Neuronal stem cell (in vitro differentiated cells): ENCODE measurements around the gene ADPRHL1.
"Not testable (repeated sequence)": the region's sequence is repeated elsewhere in the genome, so short reads cannot be mapped to it uniquely, and the experiment has no call there.

Source experiments
- DNase-seq: peaks from one replicate; pipeline ENCODE4 v3.0.0-alpha.2; 2013; ENCODE audit warnings: low spot score
- H2AFZ ChIP-seq: one replicate; pipeline ENCODE4 v1.6.1; 2013; ENCODE audit warnings: mild to moderate bottlenecking, low read length, inconsistent platforms
- H2AK5ac ChIP-seq: 2 replicates; pipeline ENCODE4 v1.6.1; 2013; ENCODE audit warnings: low read depth, mild to moderate bottlenecking, inconsistent platforms, low read length, moderate library complexity, mixed read lengths
- H2BK120ac ChIP-seq: 2 replicates; pipeline ENCODE4 v1.6.1; 2013; ENCODE audit warnings: low read depth, mild to moderate bottlenecking, inconsistent platforms, low read length, moderate library complexity, mixed read lengths
- H2BK12ac ChIP-seq: one replicate; pipeline ENCODE4 v1.6.1; 2013; ENCODE audit warnings: low read length, inconsistent platforms
- H2BK15ac ChIP-seq: 2 replicates; pipeline ENCODE4 v1.6.1; 2013; ENCODE audit warnings: mild to moderate bottlenecking, low read length, inconsistent platforms, mixed read lengths
- H2BK5ac ChIP-seq: one replicate; pipeline ENCODE4 v1.6.1; 2013; ENCODE audit warnings: inconsistent platforms, mild to moderate bottlenecking, low read length, moderate library complexity
- H3K14ac ChIP-seq: one replicate; pipeline ENCODE4 v1.6.1; 2013; ENCODE audit warnings: low read length, inconsistent platforms
- H3K18ac ChIP-seq: 2 replicates; pipeline ENCODE4 v1.6.1; 2013; ENCODE audit warnings: low read length, inconsistent platforms
- H3K23ac ChIP-seq: 2 replicates; pipeline ENCODE4 v1.6.1; 2013; ENCODE audit warnings: low read depth, mild to moderate bottlenecking, mixed read lengths, low read length, inconsistent platforms; ENCODE audit not compliant: poor library complexity
- H3K27ac ChIP-seq: replicated peaks from 3 replicates; pipeline ENCODE4 v1.5.1; 2013; ENCODE audit warnings: low read length, inconsistent platforms
- H3K27me3 ChIP-seq, 3 experiments: 2 replicates each; pipeline ENCODE4 v1.6.1; 2013; ENCODE audit warnings: low read length in 3 of 3, mild to moderate bottlenecking in 2 of 3, inconsistent platforms in 1 of 3, low read depth in 1 of 3, mixed read lengths in 1 of 3, moderate library complexity in 1 of 3; ENCODE audit not compliant: control insufficient read depth in 3 of 3, insufficient read depth in 3 of 3
- H3K36me3 ChIP-seq, 2 donors: replicated peaks in 1 of 2; 2 replicates each; pipeline ENCODE4 v1.6.1; 2013; ENCODE audit warnings: low read length in 2 of 2; ENCODE audit not compliant: control insufficient read depth in 2 of 2, insufficient read depth in 2 of 2
- H3K4ac ChIP-seq: 2 replicates; pipeline ENCODE4 v1.6.1; 2013; ENCODE audit warnings: inconsistent platforms, mild to moderate bottlenecking, low read length, moderate library complexity
- H3K4me1 ChIP-seq, 2 donors: 1 replicate in 1 of 2; 2 replicates in 1 of 2; pipeline ENCODE4 v1.6.1; 2013; ENCODE audit warnings: low read length in 2 of 2, low read depth in 1 of 2; ENCODE audit not compliant: control insufficient read depth in 2 of 2, insufficient read depth in 1 of 2
- H3K4me2 ChIP-seq: one replicate; pipeline ENCODE4 v1.6.1; 2013; ENCODE audit warnings: mild to moderate bottlenecking, low read length, inconsistent platforms; ENCODE audit not compliant: insufficient read depth, poor library complexity, severe bottlenecking
- H3K4me3 ChIP-seq, 2 donors: 2 replicates each; pipeline ENCODE4 v1.5.1; 2013; ENCODE audit warnings: low read length in 2 of 2, mild to moderate bottlenecking in 2 of 2, inconsistent platforms in 1 of 2, moderate library complexity in 1 of 2
- H3K79me1 ChIP-seq: one replicate; pipeline ENCODE4 v1.6.1; 2013; ENCODE audit warnings: low read depth, mild to moderate bottlenecking, inconsistent platforms, low read length, moderate library complexity
- H3K9ac ChIP-seq: one replicate; pipeline ENCODE4 v1.6.1; 2013; ENCODE audit warnings: mild to moderate bottlenecking, low read depth, low read length, inconsistent platforms; ENCODE audit not compliant: poor library complexity
- H3K9me3 ChIP-seq, 2 donors: replicated peaks in 1 of 2; 2 replicates each; pipeline versions ENCODE3 to v1.6.1; 2013; ENCODE audit warnings: low read length in 2 of 2, mild to moderate bottlenecking in 2 of 2, inconsistent platforms in 1 of 2, low read depth in 1 of 2, mixed read lengths in 1 of 2, moderate library complexity in 1 of 2; ENCODE audit not compliant: control insufficient read depth in 2 of 2, insufficient read depth in 1 of 2
- H4K8ac ChIP-seq: one replicate; pipeline ENCODE4 v1.6.1; 2013; ENCODE audit warnings: low read depth, mild to moderate bottlenecking, inconsistent platforms, low read length, moderate library complexity
- H4K91ac ChIP-seq: one replicate; pipeline ENCODE4 v1.6.1; 2013; ENCODE audit warnings: low read length, low read depth, mild to moderate bottlenecking, inconsistent platforms; ENCODE audit not compliant: poor library complexity
- WGBS, 2 donors: extraction: QIAGEN DNeasy Blood & Tissue Kit; methylation state at CpG; one replicate each; pipeline ENCODE4 v1.1.7; 2013; ENCODE audit warnings: missing lambda C conversion rate in 2 of 2, mixed read lengths in 1 of 2; ENCODE audit not compliant: insufficient read length in 2 of 2, insufficient replicate concordance in 1 of 2; ENCODE audit errors: extremely low coverage in 2 of 2; 5-methylcytosine and 5-hydroxymethylcytosine counted together

The ADPRHL1 gene

GRCh38 chr13:113474179-113474578 lies 20.9 kb upstream of the ADPRHL1 start:
- Histone ChIP-seq H2BK120ac (no peak overlapping the region), H4K91ac (no peak overlapping the region), H3K4me1 (peaks cover 3 to 4% of the 10 kb centered on the region in 2 donors), H3K36me3 (peaks cover 25 to 89% of the 10 kb centered on the region in 2 donors), H3K18ac (no peak overlapping the region), H2AK5ac (no peak overlapping the region), H2BK12ac (no peak overlapping the region), H2BK15ac (no peak overlapping the region), H3K4me3 (no peak overlapping the region), H3K27me3 (no peaks in the 10 kb centered on the region), H3K79me1 (no peaks in the 10 kb centered on the region), H2BK5ac (no peak overlapping the region), H3K27ac (no peak overlapping the region), H3K4me2 (no peak overlapping the region), H3K23ac (no peak overlapping the region), H3K14ac (no peak overlapping the region), H3K4ac (no peak overlapping the region), H2AFZ (no peak overlapping the region), H4K8ac (no peak overlapping the region), H3K9me3 (peaks cover 0 to 14% of the 10 kb centered on the region in 2 donors), H3K9ac (no peak overlapping the region)
- whole genome bisulfite sequencing, 2 donors: no CpG with 5 or more reads among the region's 10 CpGs
- no peak for DNase-seq

DNA sequence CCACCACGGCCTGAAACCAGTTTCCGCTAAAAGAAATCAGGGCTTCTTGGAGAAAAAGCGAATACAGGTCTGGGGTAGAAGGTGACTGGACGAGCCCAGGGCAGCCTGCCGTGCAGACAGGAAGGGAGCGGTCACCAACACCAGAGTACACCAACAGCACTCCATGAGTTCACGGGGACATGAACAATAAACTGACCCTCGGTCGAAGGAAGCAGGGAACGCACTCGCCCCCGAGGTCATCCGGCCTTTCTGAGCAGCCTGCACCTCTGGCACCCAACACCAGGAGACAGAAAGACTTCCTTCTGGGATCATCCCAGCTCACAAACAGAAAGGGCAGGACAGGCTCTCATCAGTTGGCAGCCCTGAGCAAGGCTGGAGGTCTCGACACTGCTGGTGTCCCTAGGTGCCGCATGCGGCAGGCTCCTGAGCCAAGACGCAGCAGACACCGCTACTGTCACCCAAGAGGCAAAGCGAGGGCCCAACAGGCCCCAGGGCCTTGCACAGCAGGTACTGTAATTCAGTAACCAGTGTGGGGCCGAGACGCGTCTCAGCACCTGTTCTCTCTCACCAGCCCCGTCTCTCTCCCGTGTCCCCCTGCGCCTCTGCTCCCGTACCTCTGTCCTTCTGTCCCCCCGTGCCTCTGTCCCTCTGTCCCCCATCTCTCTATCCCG lies 19.2 kb upstream of the ADPRHL1 start:
- Histone ChIP-seq H3K36me3 (peaks cover 21 to 79% of the 10 kb centered on the region in 2 donors), H3K4me2 (no peak overlapping the region), H3K27ac (no peak overlapping the region), H2AK5ac (no peak overlapping the region), H3K4me3 (no peak overlapping the region), H3K9ac (no peak overlapping the region), H3K9me3 (no peaks in the 10 kb centered on the region), H3K4me1 (peaks cover 10 to 11% of the 10 kb centered on the region in 2 donors), H2BK12ac (no peak overlapping the region), H3K27me3 (no peaks in the 10 kb centered on the region), H3K14ac (no peak overlapping the region), H3K79me1 (no peaks in the 10 kb centered on the region), H3K18ac (no peak overlapping the region), H4K8ac (peak overlapping the region; percentile 70), H4K91ac (no peak overlapping the region), H2AFZ (no peak overlapping the region), H2BK120ac (no peak overlapping the region), H3K23ac (no peak overlapping the region), H2BK5ac (no peak overlapping the region), H2BK15ac (no peak overlapping the region), H3K4ac (no peak overlapping the region)
- no peak for DNase-seq
- no CpG with 5 or more reads among the region's 28 CpGs for WGBS, 2 donors

DNA sequence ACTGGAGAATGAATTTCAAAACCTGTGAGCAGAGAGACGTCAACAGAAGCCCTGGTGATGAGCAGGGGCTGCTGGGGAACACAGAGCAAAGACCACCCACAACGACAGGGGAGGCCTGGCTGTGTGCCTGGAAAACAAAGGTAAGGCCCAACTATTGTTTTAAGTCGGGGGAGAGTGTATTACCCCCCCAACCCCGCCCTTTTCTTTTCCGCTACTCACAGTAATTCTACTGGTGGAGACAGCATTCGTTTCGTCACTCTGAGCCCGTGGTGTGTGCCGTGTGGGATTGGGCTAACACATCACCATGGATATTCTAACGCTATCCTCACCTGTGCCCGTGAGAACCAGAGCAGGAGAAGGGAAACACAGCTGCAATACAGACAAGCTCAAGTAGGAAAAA lies 18.6 kb upstream of the ADPRHL1 start:
- Histone ChIP-seq H2AFZ (no peak overlapping the region), H3K4me3 (no peak overlapping the region), H3K4me2 (no peak overlapping the region), H3K18ac (no peak overlapping the region), H3K4ac (no peak overlapping the region), H3K4me1 (peaks cover 10 to 11% of the 10 kb centered on the region in 2 donors), H3K36me3 (peaks cover 22 to 79% of the 10 kb centered on the region in 2 donors), H3K23ac (no peak overlapping the region), H3K27ac (no peak overlapping the region), H2BK12ac (no peak overlapping the region), H3K79me1 (no peaks in the 10 kb centered on the region), H4K8ac (no peak overlapping the region), H3K9ac (no peak overlapping the region), H3K9me3 (no peaks in the 10 kb centered on the region), H2BK5ac (no peak overlapping the region), H3K14ac (no peak overlapping the region), H3K27me3 (no peaks in the 10 kb centered on the region), H2BK15ac (no peak overlapping the region), H4K91ac (no peak overlapping the region), H2AK5ac (no peak overlapping the region), H2BK120ac (no peak overlapping the region)
- WGBS, 2 donors: no CpG with 5 or more reads among the region's 11 CpGs
- DNase-seq: no peak

GRCh38 chr13:113470635-113471163 lies 17.4 kb upstream of the ADPRHL1 start:
- not testable (repeated sequence) for H3K14ac ChIP-seq, H3K27me3 ChIP-seq, H4K8ac ChIP-seq, DNase-seq, H3K79me1 ChIP-seq, H2BK120ac ChIP-seq, H3K4me3 ChIP-seq, H2BK5ac ChIP-seq, H3K4ac ChIP-seq, H2BK12ac ChIP-seq, H3K9me3 ChIP-seq, H3K4me2 ChIP-seq, H2BK15ac ChIP-seq, H4K91ac ChIP-seq, H3K23ac ChIP-seq, H3K9ac ChIP-seq, H3K27ac ChIP-seq, H2AK5ac ChIP-seq, H2AFZ ChIP-seq, H3K18ac ChIP-seq
- H3K36me3 ChIP-seq: peaks cover 15 to 76% of the 10 kb centered on the region in 2 donors
- WGBS, 2 donors: no CpG with 5 or more reads among the region's 4 CpGs
- H3K4me1 ChIP-seq: peaks cover 10 to 11% of the 10 kb centered on the region in 2 donors
